IMR-90 (cell line): Measurements from ENCODE around the gene RARRES2. TPM values are rescaled to one million over a fixed set of nuclear protein-coding genes. Genes with fewer than 3 reads are reported as not detected.

ENCODE experiments used
- ATAC-seq: fragments of 200-7000 bp; cut with Tn5 transposase; 2 replicates; pipeline ENCODE4 v1.9.1; 2020; ENCODE audit warnings: low read depth, mild to moderate bottlenecking, moderate library complexity
- BruUV-seq: library from RNA; stranded (reverse); fragments of 400-500 nt; replicated peaks from 2 replicates; lab custom pipeline; 2021; lab: Mats Ljungman, UMichigan
- CTCF ChIA-PET: fragments of 300-600 bp; formaldehyde crosslinking; extraction: SDS; loops from one replicate; lab custom pipeline; 2021; ENCODE audit warnings: antibody characterized with exemption; lab: Yijun Ruan, JAX
- POLR2A ChIA-PET: fragments of 300-600 bp; sonication (Branson Sonifier 250); formaldehyde crosslinking; loops from one replicate; lab custom pipeline; 2022; ENCODE audit warnings: antibody characterized with exemption; ENCODE audit not compliant: unreplicated experiment; lab: Charles Lee
- DNase-seq: peaks from one replicate; pipeline ENCODE4 v3.0.0; 2013
- H2AFZ ChIP-seq: replicated peaks from 2 replicates; pipeline ENCODE3; 2013; ENCODE audit warnings: low read length, mild to moderate bottlenecking; ENCODE audit not compliant: poor library complexity
- H2AK5ac ChIP-seq: 2 replicates; pipeline ENCODE4 v1.6.1; 2013; ENCODE audit warnings: low read depth, low read length, inconsistent platforms
- H2AK9ac ChIP-seq: replicated peaks from 2 replicates; pipeline ENCODE3; 2013; ENCODE audit warnings: mild to moderate bottlenecking, low read depth, low read length, moderate library complexity; ENCODE audit not compliant: poor library complexity
- H2BK120ac ChIP-seq: 2 replicates; pipeline ENCODE4 v1.6.1; 2013; ENCODE audit warnings: low read depth, low read length, inconsistent platforms
- H2BK15ac ChIP-seq: 3 replicates; pipeline ENCODE4 v1.6.1; 2013; ENCODE audit warnings: low read depth, low read length, inconsistent platforms
- H2BK20ac ChIP-seq: 2 replicates; pipeline ENCODE4 v1.6.1; 2013; ENCODE audit warnings: low read depth, mild to moderate bottlenecking, inconsistent platforms, low read length, moderate library complexity
- H2BK5ac ChIP-seq: 2 replicates; pipeline ENCODE4 v1.6.1; 2013; ENCODE audit warnings: mild to moderate bottlenecking, low read depth, low read length, inconsistent platforms; ENCODE audit not compliant: poor library complexity, severe bottlenecking
- H3K14ac ChIP-seq: replicated peaks from 2 replicates; pipeline ENCODE4 v1.6.1; 2013; ENCODE audit warnings: low read depth, low read length, inconsistent platforms
- H3K18ac ChIP-seq: 2 replicates; pipeline ENCODE4 v1.6.1; 2013; ENCODE audit warnings: low read depth, low read length, control low read depth
- H3K23ac ChIP-seq: 2 replicates; pipeline ENCODE4 v1.6.1; 2013; ENCODE audit warnings: low read depth, low read length, inconsistent platforms
- H3K27ac ChIP-seq: 2 replicates; pipeline ENCODE4 v1.5.1; 2013; ENCODE audit warnings: mild to moderate bottlenecking, control low read depth, low read length; ENCODE audit not compliant: insufficient read depth
- H3K27me3 ChIP-seq: 2 replicates; pipeline ENCODE4 v1.6.1; 2013; ENCODE audit warnings: low read length; ENCODE audit not compliant: control insufficient read depth, insufficient read depth
- H3K36me3 ChIP-seq: 2 replicates; pipeline ENCODE4 v1.6.1; 2013; ENCODE audit warnings: low read length, mixed read lengths; ENCODE audit not compliant: control insufficient read depth, insufficient read depth
- H3K4ac ChIP-seq: 2 replicates; pipeline ENCODE4 v1.6.1; 2013; ENCODE audit warnings: low read depth, low read length, inconsistent platforms
- H3K4me1 ChIP-seq: 2 replicates; pipeline ENCODE4 v1.6.1; 2013; ENCODE audit warnings: low read length, mixed read lengths; ENCODE audit not compliant: control insufficient read depth, insufficient read depth
- H3K4me2 ChIP-seq: 2 replicates; pipeline ENCODE4 v1.6.1; 2013; ENCODE audit warnings: low read depth, mild to moderate bottlenecking, control low read depth, low read length, moderate library complexity
- H3K4me3 ChIP-seq: 2 replicates; pipeline ENCODE4 v1.5.1; 2013; ENCODE audit warnings: low read depth, mild to moderate bottlenecking, control low read depth, low read length, moderate library complexity; ENCODE audit not compliant: insufficient read depth
- H3K56ac ChIP-seq: 2 replicates; pipeline ENCODE4 v1.6.1; 2013; ENCODE audit warnings: low read length, inconsistent platforms; ENCODE audit not compliant: insufficient read depth; ENCODE audit errors: extremely low read depth
- H3K79me1 ChIP-seq, 2 experiments: 2 replicates each; pipeline ENCODE4 v1.6.1; 2013; ENCODE audit warnings: low read length in 2 of 2, inconsistent platforms in 1 of 2, low read depth in 1 of 2
- H3K9ac ChIP-seq: 2 replicates; pipeline ENCODE4 v1.6.1; 2013; ENCODE audit warnings: low read depth, low read length, control low read depth
- H3K9me1 ChIP-seq: 2 replicates; pipeline ENCODE4 v1.6.1; 2013; ENCODE audit warnings: low read length, inconsistent platforms; ENCODE audit not compliant: insufficient read depth
- H3K9me3 ChIP-seq: 2 replicates; pipeline ENCODE4 v1.6.1; 2013; ENCODE audit warnings: low read length; ENCODE audit not compliant: control insufficient read depth, insufficient read depth
- H4K20me1 ChIP-seq: 2 replicates; pipeline ENCODE4 v1.6.1; 2013; ENCODE audit warnings: low read length, inconsistent platforms; ENCODE audit not compliant: insufficient read depth
- H4K5ac ChIP-seq: 2 replicates; pipeline ENCODE4 v1.6.1; 2013; ENCODE audit warnings: mild to moderate bottlenecking, low read depth, low read length, control low read depth
- H4K8ac ChIP-seq, 2 experiments: 2 replicates each; pipeline ENCODE4 v1.6.1; 2013; ENCODE audit warnings: low read depth in 2 of 2, low read length in 2 of 2, control low read depth in 1 of 2, inconsistent platforms in 1 of 2
- H4K91ac ChIP-seq: 2 replicates; pipeline ENCODE4 v1.6.1; 2013; ENCODE audit warnings: low read depth, low read length, inconsistent platforms; ENCODE audit not compliant: insufficient read depth
- MXI1 ChIP-seq: IDR thresholded peaks from 2 replicates; pipeline ENCODE4 v1.6.1; 2012; ENCODE audit warnings: low read depth, mild to moderate bottlenecking, low read length, moderate library complexity, borderline replicate concordance
- NFE2L2 ChIP-seq: fragments of 150-350 bp; IDR thresholded peaks from 2 replicates; pipeline ENCODE4 v1.6.1; 2016; ENCODE audit warnings: low read depth, mild to moderate bottlenecking, low read length
- RCOR1 ChIP-seq: IDR thresholded peaks from 2 replicates; pipeline ENCODE4 v1.6.1; 2012; ENCODE audit warnings: mild to moderate bottlenecking, low read length, improper control_type of control experiment; ENCODE audit not compliant: insufficient replicate concordance
- RFX5 ChIP-seq: IDR thresholded peaks from 2 replicates; pipeline ENCODE4 v1.8.0; 2012; ENCODE audit warnings: low read depth, mild to moderate bottlenecking, low read length, moderate library complexity
- SMC3 ChIP-seq: fragments of 150-350 bp; IDR thresholded peaks from 2 replicates; pipeline ENCODE4 v1.6.1; 2016; ENCODE audit warnings: low read depth, mild to moderate bottlenecking, antibody characterized with exemption, low read length, moderate library complexity
- WGBS, 2 experiments: methylation state at CpG; one replicate each; pipeline versions ENCODE4 v1.1.5 to v1.1.7; 2013; ENCODE audit warnings: missing lambda C conversion rate in 2 of 2; ENCODE audit not compliant: insufficient read length in 1 of 2; ENCODE audit errors: extremely low coverage in 2 of 2; 5-methylcytosine and 5-hydroxymethylcytosine counted together
- dilution Hi-C: fragments of 300-500 bp; cut with HindIII; formaldehyde crosslinking; loops from one replicate; pipeline ENCODE4 v1.14.3; 2018; ENCODE audit warnings: low sequenced_read_pairs; ENCODE audit not compliant: unreplicated experiment
- in situ Hi-C: fragments of 300-500 bp; cut with MboI; formaldehyde crosslinking; loops from 3 replicates; pipeline ENCODE4 v1.14.3; 2019; ENCODE audit warnings: low sequenced_read_pairs, inconsistent platforms, mixed read lengths
- intact Hi-C: fragments of 100-400 bp; cut with micrococcal nuclease; formaldehyde crosslinking; loops from 2 replicates; pipeline ENCODE4 v1.10.0; 2022
- polyA plus RNA-seq, 3 experiments: library from polyadenylated mRNA; depleted of rRNA; stranded (reverse); fragments of >200 nt; gene quantifications; 2 replicates each; pipeline ENCODE4 v1.2.3, GENCODE V29; 2012; ENCODE audit warnings: low replicate concordance in 1 of 3
- total RNA-seq: library from RNA; depleted of rRNA; stranded (reverse); fragments of >200 nt; gene quantifications from 2 replicates; pipeline ENCODE4 v1.2.3, GENCODE V29; 2012
- TF ChIP-seq, protein P1 (sequence below): fragments of 150-350 bp; IDR thresholded peaks from 2 replicates; pipeline ENCODE4 v1.6.1; 2016; ENCODE audit warnings: low read depth, mild to moderate bottlenecking, low read length, moderate library complexity, borderline replicate concordance
- TF ChIP-seq, protein P2 (sequence below): fragments of 150-350 bp; IDR thresholded peaks from 2 replicates; pipeline ENCODE4 v1.6.1; 2017; ENCODE audit warnings: mild to moderate bottlenecking, antibody characterized with exemption, low read length, low read depth

Gene RARRES2
- total and polyA plus RNA-seq, 2 of the 4 experiments (the other 2 are of a cell fraction): 1.6 TPM; not detected in 1

DNA sequence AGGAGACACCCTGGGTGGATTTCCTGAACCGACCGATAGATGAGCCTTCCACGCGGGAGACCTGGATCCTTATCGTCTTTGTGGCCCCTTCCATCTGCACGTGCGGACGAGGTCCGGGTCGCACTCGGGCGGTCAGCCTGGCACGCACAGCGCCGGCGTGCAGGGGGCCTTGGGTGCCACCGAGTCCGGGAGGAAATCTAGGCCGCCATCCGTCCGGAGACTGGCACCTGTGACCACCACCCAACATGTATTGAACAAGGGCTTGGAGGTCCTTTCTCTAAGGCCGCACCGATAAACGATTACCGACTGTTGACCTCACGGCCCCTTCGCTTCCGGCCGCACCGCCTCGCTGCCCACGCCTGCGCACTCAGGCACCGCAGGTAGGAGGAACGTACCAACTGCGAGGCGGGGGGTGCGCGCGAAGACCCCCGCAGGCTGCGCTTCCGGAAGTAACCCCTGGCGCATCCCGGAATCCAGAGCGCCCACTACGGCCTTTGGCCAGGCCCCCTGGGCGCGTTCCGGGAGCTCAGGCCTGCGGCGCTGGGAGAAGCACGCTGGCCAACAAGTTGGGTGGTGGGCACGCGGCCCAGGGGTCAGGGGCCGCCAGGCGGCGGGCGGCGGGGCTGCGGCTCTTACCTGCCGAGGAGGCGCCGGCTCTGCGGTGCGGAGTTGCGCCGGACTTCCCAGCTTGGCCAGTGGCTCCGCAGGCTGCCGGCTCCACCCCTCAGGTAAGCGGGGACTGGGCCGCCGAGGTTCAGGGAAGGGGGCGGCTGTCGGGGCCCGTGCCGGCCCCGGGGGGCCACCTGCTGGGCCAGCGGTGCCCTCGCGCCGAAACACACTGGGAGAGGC lies 18.4 kb downstream of the RARRES2 start, which contains the start of the genes ACTR3C and LRRC61 (continued):
- TF ChIP-seq SMC3 (no peak), RCOR1 (no peak)

DNA sequence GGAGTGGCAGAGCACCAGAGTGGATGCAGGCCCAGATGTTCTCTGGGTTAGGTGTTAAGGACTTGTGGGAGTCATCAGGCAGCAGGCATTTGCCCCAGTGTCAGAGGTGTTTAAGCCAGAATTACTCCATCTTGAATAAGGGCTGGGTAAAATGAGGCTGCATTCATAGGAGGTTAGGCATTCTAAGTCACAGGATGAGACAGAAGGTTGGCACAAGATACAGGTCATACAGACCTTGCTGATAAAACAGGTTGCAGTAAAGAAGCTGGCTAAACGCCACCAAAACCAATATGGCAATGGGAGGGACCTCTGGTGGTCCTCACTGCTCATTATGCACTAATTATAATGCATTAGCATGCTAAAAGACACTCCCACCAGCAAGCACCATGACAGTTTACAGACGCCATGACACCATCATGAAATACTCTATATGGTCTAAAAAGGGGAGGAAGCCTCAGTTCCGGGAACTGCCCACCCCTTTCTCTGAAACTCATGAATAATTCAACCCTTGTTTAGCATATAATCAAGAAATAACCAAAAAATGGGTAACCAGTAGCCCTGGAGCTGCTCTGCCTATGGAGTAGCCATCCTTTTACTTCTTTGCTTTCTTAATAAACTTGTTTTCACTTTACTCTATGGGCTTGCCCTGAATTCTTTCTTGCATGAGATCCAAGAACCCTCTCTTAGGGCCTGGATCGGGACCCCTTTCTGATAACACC lies 19.2 kb downstream of the RARRES2 start:
- BruUV-seq: no TSS peak

More for the DNA sequence above, 19.2 kb downstream of the RARRES2 start:
- H2BK20ac ChIP-seq: no peak overlapping the region
- in situ Hi-C loops (loop anchor here (25.0 kb wide), 1 partner anchor 415 kb away; the partner anchor contains the start of gene GIMAP5), dilution Hi-C loops (no loop called here), intact Hi-C loops (no loop called here)
- H3K14ac ChIP-seq: no peak overlapping the region
- H2AK9ac ChIP-seq: no peak overlapping the region
- H2AK5ac ChIP-seq: no peak overlapping the region
- no peak overlapping the region for H3K27ac ChIP-seq
- H4K20me1 ChIP-seq: no peaks in the 10 kb centered on the region
- H4K91ac ChIP-seq: no peak overlapping the region
- no CpG with 5 or more reads among the region's 4 CpGs for WGBS, 2 experiments
- ATAC-seq: no peak
- H3K36me3 ChIP-seq: no peaks in the 10 kb centered on the region
- no peak for DNase-seq
- H3K4me2 ChIP-seq: no peak overlapping the region
- POLR2A ChIA-PET: no interaction called here
- H3K4me3 ChIP-seq: no peak overlapping the region
- H3K56ac ChIP-seq: no peak overlapping the region
- no peak overlapping the region for H4K5ac ChIP-seq
- H2AFZ ChIP-seq: no peak overlapping the region
- H2BK5ac ChIP-seq: no peak overlapping the region
- no peak overlapping the region for H2BK120ac ChIP-seq
- H3K9me3 ChIP-seq: no peaks in the 10 kb centered on the region
- H3K4me1 ChIP-seq: peaks cover 10% of the 10 kb centered on the region; the same call in 1 of the 2 replicates
- CTCF ChIA-PET: no interaction called here
- no peak overlapping the region for H3K23ac ChIP-seq
- H3K9ac ChIP-seq: no peak overlapping the region
- H3K27me3 ChIP-seq: no peaks in the 10 kb centered on the region; the same call in 1 of the 2 replicates
- TF ChIP-seq NFE2L2 (no peak), RCOR1 (no peak), RFX5 (no peak), MXI1 (no peak)
- TF ChIP-seq, protein P1, sequence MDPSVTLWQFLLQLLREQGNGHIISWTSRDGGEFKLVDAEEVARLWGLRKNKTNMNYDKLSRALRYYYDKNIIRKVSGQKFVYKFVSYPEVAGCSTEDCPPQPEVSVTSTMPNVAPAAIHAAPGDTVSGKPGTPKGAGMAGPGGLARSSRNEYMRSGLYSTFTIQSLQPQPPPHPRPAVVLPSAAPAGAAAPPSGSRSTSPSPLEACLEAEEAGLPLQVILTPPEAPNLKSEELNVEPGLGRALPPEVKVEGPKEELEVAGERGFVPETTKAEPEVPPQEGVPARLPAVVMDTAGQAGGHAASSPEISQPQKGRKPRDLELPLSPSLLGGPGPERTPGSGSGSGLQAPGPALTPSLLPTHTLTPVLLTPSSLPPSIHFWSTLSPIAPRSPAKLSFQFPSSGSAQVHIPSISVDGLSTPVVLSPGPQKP: no peak
- TF ChIP-seq, protein P2, sequence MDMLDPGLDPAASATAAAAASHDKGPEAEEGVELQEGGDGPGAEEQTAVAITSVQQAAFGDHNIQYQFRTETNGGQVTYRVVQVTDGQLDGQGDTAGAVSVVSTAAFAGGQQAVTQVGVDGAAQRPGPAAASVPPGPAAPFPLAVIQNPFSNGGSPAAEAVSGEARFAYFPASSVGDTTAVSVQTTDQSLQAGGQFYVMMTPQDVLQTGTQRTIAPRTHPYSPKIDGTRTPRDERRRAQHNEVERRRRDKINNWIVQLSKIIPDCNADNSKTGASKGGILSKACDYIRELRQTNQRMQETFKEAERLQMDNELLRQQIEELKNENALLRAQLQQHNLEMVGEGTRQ: no peak
- H3K79me1 ChIP-seq: no peaks in the 10 kb centered on the region
- H3K18ac ChIP-seq: no peak overlapping the region
- H3K4ac ChIP-seq: no peak overlapping the region
- no peak overlapping the region for H2BK15ac ChIP-seq
- H4K8ac ChIP-seq: no peak overlapping the region
- H3K9me1 ChIP-seq: no peaks in the 10 kb centered on the region
